Spleen (tissue), 11 donors: Measurements from ENCODE around the gene KRTAP4-2. TPM values are rescaled to one million over a fixed set of nuclear protein-coding genes. Genes with fewer than 3 reads are reported as not detected.

Source experiments
- DNase-seq: peaks from one replicate; pipeline ENCODE4 v3.0.0-alpha.2; 2020
- H3K27ac ChIP-seq, 8 donors: fragments of 200-600 bp; sonication (generic) in 7 of 8; 1 replicate in 4 of 8; 2 replicates in 4 of 8; pipeline versions ENCODE4 v1.5.0 to v1.8.0; 2016 to 2021; ENCODE audit warnings: inconsistent platforms in 4 of 8, mild to moderate bottlenecking in 4 of 8, moderate library complexity in 1 of 8
- H3K27me3 ChIP-seq, 7 donors: fragments of 200-600 bp; sonication (generic) in 6 of 7; replicated peaks in 1 of 7; 1 replicate in 4 of 7; 2 replicates in 3 of 7; pipeline versions ENCODE4 v1.5.0 to v1.8.0; 2016 to 2021; ENCODE audit warnings: inconsistent platforms in 3 of 7, mild to moderate bottlenecking in 1 of 7
- H3K36me3 ChIP-seq, 6 donors: fragments of 200-600 bp; sonication (generic) in 5 of 6; 1 replicate in 4 of 6; 2 replicates in 2 of 6; pipeline versions ENCODE4 v1.5.0 to v1.8.0; 2016 to 2021; ENCODE audit warnings: inconsistent platforms in 2 of 6
- H3K4me1 ChIP-seq, 6 donors: fragments of 200-600 bp; sonication (generic) in 5 of 6; 1 replicate in 3 of 6; 2 replicates in 3 of 6; pipeline versions ENCODE4 v1.5.0 to v1.8.0; 2016 to 2021; ENCODE audit warnings: inconsistent platforms in 3 of 6
- H3K4me3 ChIP-seq, 8 donors: fragments of 200-600 bp; sonication (generic) in 7 of 8; 1 replicate in 4 of 8; 2 replicates in 4 of 8; pipeline versions ENCODE4 v1.5.0 to v1.8.0; 2016 to 2021; ENCODE audit warnings: inconsistent platforms in 4 of 8, mild to moderate bottlenecking in 4 of 8, moderate library complexity in 2 of 8
- H3K9me3 ChIP-seq, 8 donors: fragments of 200-600 bp; sonication (generic) in 7 of 8; 1 replicate in 4 of 8; 2 replicates in 4 of 8; pipeline versions ENCODE4 v1.5.0 to v1.8.0; 2016 to 2021; ENCODE audit warnings: inconsistent platforms in 4 of 8
- POLR2A ChIP-seq, 3 donors: fragments of 450-650 bp; IDR thresholded peaks; one replicate each; pipeline ENCODE4 v1.5.1; 2017; ENCODE audit warnings: antibody characterized with exemption in 3 of 3, mild to moderate bottlenecking in 1 of 3
- POLR2AphosphoS5 ChIP-seq, 3 donors: sonication (generic); formaldehyde crosslinking; IDR thresholded peaks; one replicate each; pipeline ENCODE4 v1.5.1; 2017; ENCODE audit warnings: antibody characterized with exemption in 3 of 3
- WGBS, 5 donors: extraction: QIAGEN DNeasy Blood & Tissue Kit in 3 of 5; methylation state at CpG; one replicate each; pipeline versions ENCODE4 v1.1.5 to v1.1.7; 2013 to 2018; 5-methylcytosine and 5-hydroxymethylcytosine counted together
- intact Hi-C: fragments of 100-400 bp; cut with DNase I; formaldehyde crosslinking; loops from one replicate; pipeline ENCODE4 v1.15.0; 2023; ENCODE audit warnings: low total_unique reads
- polyA plus RNA-seq, 3 donors: library from polyadenylated mRNA; stranded (reverse); fragments of 200-250 nt; gene quantifications; one replicate each; pipeline ENCODE4 v1.2.1, GENCODE V29; 2013
- total RNA-seq, 7 donors: library from RNA; depleted of rRNA in 3 of 7; stranded (reverse); fragments of >200 nt in 3 of 7; fragmentation: NEBNext Ultra II Directional in 4 of 7; extraction: Animal tissue kit (Norgen Biotek cat#: 25700) in 4 of 7; gene quantifications; one replicate each; pipeline versions ENCODE4 v1.1.0 to v1.2.1, GENCODE V29; 2016 to 2021
- TF ChIP-seq, protein P1 (sequence below), 11 experiments: fragments of 200-600 bp in 7 of 11; fragments of 450-650 bp in 4 of 11; sonication (generic) in 4 of 11; IDR thresholded peaks in 8 of 11; conservative IDR thresholded peaks in 3 of 11; 1 replicate in 7 of 11; 2 replicates in 4 of 11; pipeline versions ENCODE4 v1.4.0 to v1.8.0; 2016 to 2021; ENCODE audit warnings: antibody characterized with exemption in 11 of 11, inconsistent platforms in 4 of 11, mild to moderate bottlenecking in 1 of 11
- donor health status: healthy with polysubstance abuse.
- donor health status: DM: no; HTN: no; CAD: no; lungs with moderate emphysema.
- donor health status: DM: no; HTN: no; CAD: no.
- donor health status: Bipolar disorder and iron deficiency.
- donor health status: healthy.
- donor health status: DM: no; HTN: no; CAD: no.
- donor health status: DM: yes; HTN: yes; CAD: no.

KRTAP4-2 gene
- total and polyA plus RNA-seq, 10 donors, result not detected

DNA sequence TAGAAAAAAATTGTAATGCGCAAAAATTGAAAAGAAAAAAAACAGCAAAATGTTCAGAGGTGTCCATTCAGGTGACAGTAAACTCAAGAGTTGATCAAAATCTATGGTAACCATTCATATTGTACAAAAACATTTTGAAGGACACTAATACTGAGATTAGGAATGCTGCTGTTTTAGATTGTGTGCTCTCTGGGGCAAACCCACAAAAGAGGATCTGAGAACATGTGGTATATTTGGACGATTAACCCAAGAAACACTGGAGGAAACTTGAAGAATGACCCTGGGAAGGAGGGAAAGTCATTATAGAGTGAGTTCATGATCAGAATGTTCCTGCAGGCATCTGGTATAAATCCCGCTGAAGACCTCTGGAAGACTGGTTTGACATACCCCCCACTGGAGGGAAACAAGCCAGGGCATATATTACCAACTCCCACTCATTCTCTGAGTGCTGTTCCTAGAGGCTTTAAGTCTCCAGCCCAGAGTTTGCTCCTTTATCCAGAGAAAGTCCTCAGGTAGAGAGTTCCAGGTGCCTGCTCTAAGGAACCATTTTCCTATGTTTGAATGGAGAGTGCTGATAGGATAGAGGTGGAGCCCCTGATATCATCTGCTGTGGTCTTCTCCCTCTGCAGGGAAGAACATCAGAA lies 1.2 kb downstream of the KRTAP4-2 start:
- intact Hi-C loops, result no loop called here
- Histone ChIP-seq H3K27me3 (no peaks in the 10 kb centered on the region), H3K27ac (no peak overlapping the region), H3K36me3 (no peaks in the 10 kb centered on the region), H3K4me1 (peaks cover 6 to 32% (median 20%) of the 10 kb centered on the region in 6 donors), H3K9me3 (no peaks in the 10 kb centered on the region), H3K4me3 (no peak overlapping the region)
- TF ChIP-seq POLR2AphosphoS5 (IDR thresholded peaks at IDR 0.05), result no peak
- TF ChIP-seq POLR2A (IDR thresholded peaks at IDR 0.05), result no peak
- TF ChIP-seq, protein P1, sequence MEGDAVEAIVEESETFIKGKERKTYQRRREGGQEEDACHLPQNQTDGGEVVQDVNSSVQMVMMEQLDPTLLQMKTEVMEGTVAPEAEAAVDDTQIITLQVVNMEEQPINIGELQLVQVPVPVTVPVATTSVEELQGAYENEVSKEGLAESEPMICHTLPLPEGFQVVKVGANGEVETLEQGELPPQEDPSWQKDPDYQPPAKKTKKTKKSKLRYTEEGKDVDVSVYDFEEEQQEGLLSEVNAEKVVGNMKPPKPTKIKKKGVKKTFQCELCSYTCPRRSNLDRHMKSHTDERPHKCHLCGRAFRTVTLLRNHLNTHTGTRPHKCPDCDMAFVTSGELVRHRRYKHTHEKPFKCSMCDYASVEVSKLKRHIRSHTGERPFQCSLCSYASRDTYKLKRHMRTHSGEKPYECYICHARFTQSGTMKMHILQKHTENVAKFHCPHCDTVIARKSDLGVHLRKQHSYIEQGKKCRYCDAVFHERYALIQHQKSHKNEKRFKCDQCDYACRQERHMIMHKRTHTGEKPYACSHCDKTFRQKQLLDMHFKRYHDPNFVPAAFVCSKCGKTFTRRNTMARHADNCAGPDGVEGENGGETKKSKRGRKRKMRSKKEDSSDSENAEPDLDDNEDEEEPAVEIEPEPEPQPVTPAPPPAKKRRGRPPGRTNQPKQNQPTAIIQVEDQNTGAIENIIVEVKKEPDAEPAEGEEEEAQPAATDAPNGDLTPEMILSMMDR (IDR thresholded peaks at IDR 0.05 in 8 of 11, conservative IDR thresholded peaks at IDR 0.05 in 3 of 11), result no peak
- no peak for DNase-seq
- WGBS, 5 donors, result 63 to 73% (median 65%) methylated on average over 3 of the region's 3 CpGs

GRCh38 chr17:41171886-41172285 lies 6.1 kb downstream of the KRTAP4-2 start:
- WGBS, 5 donors, result 68 to 89% (median 79%) methylated on average over 2 of the region's 2 CpGs
- TF ChIP-seq POLR2A (IDR thresholded peaks at IDR 0.05) (no peak), POLR2AphosphoS5 (IDR thresholded peaks at IDR 0.05) (no peak)
- TF ChIP-seq, protein P1 (IDR thresholded peaks at IDR 0.05 in 8 of 11, conservative IDR thresholded peaks at IDR 0.05 in 3 of 11), result no peak
- no peak for DNase-seq
- Histone ChIP-seq H3K36me3 (no peaks in the 10 kb centered on the region), H3K4me1 (peaks cover 3 to 16% (median 11%) of the 10 kb centered on the region in 6 donors), H3K27ac (no peak overlapping the region), H3K4me3 (no peak overlapping the region), H3K9me3 (no peaks in the 10 kb centered on the region), H3K27me3 (no peaks in the 10 kb centered on the region)
- intact Hi-C loops, result no loop called here

- Histone ChIP-seq H3K27ac (no peak within 1 kb of the TSS), H3K27me3 (no peaks in the 10 kb centered on the region), H3K4me3 (no peak within 1 kb of the TSS), H3K4me1 (no peaks in the 10 kb centered on the region), H3K9me3 (no peaks in the 10 kb centered on the region), H3K36me3 (no peaks in the 10 kb centered on the region)
- 52 to 88% (median 61%) methylated on average over 1 of the region's 1 CpG for WGBS, 5 donors
- intact Hi-C loops, result no loop called here
- no peak for DNase-seq
- TF ChIP-seq, protein P1 (IDR thresholded peaks at IDR 0.05 in 8 of 11, conservative IDR thresholded peaks at IDR 0.05 in 3 of 11), result no peak
- TF ChIP-seq POLR2AphosphoS5 (IDR thresholded peaks at IDR 0.05) (no peak), POLR2A (IDR thresholded peaks at IDR 0.05) (no peak)
These were observed 9.9 kb downstream of the KRTAP4-2 start, which contains the start of gene KRTAP4-3 for GRCh38 chr17:41168121-41168520. Gene KRTAP4-3, minus strand, starts transcription at chr17:41168221. Its CDS starts 49 bp downstream, at chr17:41168172.

- 85 to 96% (median 92%) methylated on average over 6 to 7 of the region's 7 CpGs for WGBS, 5 donors
- H3K27ac ChIP-seq, result no peak overlapping the region
- no peak overlapping the region for H3K4me3 ChIP-seq
- H3K4me1 ChIP-seq, result no peaks in the 10 kb centered on the region
- H3K36me3 ChIP-seq, result no peaks in the 10 kb centered on the region
- TF ChIP-seq POLR2AphosphoS5 (IDR thresholded peaks at IDR 0.05) (no peak), POLR2A (IDR thresholded peaks at IDR 0.05) (no peak)
- TF ChIP-seq, protein P1 (IDR thresholded peaks at IDR 0.05 in 8 of 11, conservative IDR thresholded peaks at IDR 0.05 in 3 of 11), result no peak
- H3K27me3 ChIP-seq, result no peaks in the 10 kb centered on the region
- H3K9me3 ChIP-seq, result no peaks in the 10 kb centered on the region
- intact Hi-C loops, result no loop called here
- DNase-seq, result no peak
These were observed 10.5 kb downstream of the KRTAP4-2 start for GRCh38 chr17:41167561-41167960.
